ENCODE results near the gene PAPOLB.

DNA sequence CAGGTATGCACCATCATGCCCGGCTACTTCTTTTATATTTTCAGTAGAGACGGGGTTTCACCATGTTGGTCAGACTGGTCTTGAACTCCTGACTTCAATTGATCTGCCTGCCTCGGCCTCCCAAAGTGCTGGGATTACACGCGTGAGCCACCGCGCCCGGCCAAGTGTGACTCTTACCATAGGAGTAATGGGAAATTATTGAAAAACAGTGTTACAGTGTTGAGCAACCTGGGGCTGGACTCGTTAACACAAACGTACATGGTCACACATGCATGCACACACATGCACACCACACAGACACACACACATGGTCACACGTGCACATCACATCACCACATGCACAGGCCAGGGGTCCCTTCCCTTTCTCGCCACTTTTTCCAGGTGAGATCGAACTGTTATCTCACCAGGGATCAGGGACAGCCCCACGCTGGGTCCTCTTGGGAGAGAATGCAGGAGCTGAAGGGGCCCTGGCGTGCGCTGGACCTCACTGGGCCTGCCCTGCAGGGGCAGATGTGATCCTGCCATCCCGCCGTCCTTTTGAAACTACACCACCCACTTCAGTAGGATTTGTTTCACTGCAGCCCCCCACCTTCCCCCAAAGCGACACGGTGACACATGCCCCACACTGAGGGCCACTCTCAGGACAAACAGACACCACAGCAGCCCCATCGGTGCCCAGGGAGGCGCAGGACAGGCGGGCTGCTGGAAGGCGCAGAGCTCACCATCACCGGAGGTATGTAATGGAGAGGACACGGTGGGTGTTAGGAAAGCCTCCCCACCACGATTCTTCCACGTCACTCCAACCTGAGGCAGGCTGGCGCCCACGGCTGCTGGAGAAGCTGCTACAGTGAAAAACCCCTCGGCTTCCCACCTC, 11.5 kb upstream of the PAPOLB start:
- TF ChIP-seq ARNTL (CRISPR knock-in tag; IDR thresholded peaks at IDR 0.05; ENCODE audit: borderline replicate concordance, low read depth), result no peak
- TF ChIP-seq ZFP30 (CRISPR knock-in tag; IDR thresholded peaks at IDR 0.05), result no peak
- TF ChIP-seq, protein P1, sequence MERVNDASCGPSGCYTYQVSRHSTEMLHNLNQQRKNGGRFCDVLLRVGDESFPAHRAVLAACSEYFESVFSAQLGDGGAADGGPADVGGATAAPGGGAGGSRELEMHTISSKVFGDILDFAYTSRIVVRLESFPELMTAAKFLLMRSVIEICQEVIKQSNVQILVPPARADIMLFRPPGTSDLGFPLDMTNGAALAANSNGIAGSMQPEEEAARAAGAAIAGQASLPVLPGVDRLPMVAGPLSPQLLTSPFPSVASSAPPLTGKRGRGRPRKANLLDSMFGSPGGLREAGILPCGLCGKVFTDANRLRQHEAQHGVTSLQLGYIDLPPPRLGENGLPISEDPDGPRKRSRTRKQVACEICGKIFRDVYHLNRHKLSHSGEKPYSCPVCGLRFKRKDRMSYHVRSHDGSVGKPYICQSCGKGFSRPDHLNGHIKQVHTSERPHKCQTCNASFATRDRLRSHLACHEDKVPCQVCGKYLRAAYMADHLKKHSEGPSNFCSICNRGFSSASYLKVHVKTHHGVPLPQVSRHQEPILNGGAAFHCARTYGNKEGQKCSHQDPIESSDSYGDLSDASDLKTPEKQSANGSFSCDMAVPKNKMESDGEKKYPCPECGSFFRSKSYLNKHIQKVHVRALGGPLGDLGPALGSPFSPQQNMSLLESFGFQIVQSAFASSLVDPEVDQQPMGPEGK (CRISPR knock-in tag; IDR thresholded peaks at IDR 0.05; ENCODE audit: borderline replicate concordance), result no peak
- no peak for TF ChIP-seq PPARA (CRISPR knock-in tag; IDR thresholded peaks at IDR 0.05; ENCODE audit: borderline replicate concordance)
- TF ChIP-seq ZNF8 (CRISPR knock-in tag; IDR thresholded peaks at IDR 0.05), result no peak
- TF ChIP-seq ZNF70 (CRISPR knock-in tag; IDR thresholded peaks at IDR 0.05), result no peak
- no peak for TF ChIP-seq OSR1 (CRISPR knock-in tag; IDR thresholded peaks at IDR 0.05)
- no peak for TF ChIP-seq TCF4 (CRISPR knock-in tag; IDR thresholded peaks at IDR 0.05; ENCODE audit: borderline replicate concordance)
- TF ChIP-seq RARB (CRISPR knock-in tag; IDR thresholded peaks at IDR 0.05), result no peak
- TF ChIP-seq ISL1 (CRISPR knock-in tag; IDR thresholded peaks at IDR 0.05), result no peak
- TF ChIP-seq ESRRG (CRISPR knock-in tag; IDR thresholded peaks at IDR 0.05), result no peak
- no peak for TF ChIP-seq TOX (CRISPR knock-in tag; IDR thresholded peaks at IDR 0.05; ENCODE audit: borderline replicate concordance)
- TF ChIP-seq ZFP3 (CRISPR knock-in tag; IDR thresholded peaks at IDR 0.05), result no peak
- TF ChIP-seq, protein P2, sequence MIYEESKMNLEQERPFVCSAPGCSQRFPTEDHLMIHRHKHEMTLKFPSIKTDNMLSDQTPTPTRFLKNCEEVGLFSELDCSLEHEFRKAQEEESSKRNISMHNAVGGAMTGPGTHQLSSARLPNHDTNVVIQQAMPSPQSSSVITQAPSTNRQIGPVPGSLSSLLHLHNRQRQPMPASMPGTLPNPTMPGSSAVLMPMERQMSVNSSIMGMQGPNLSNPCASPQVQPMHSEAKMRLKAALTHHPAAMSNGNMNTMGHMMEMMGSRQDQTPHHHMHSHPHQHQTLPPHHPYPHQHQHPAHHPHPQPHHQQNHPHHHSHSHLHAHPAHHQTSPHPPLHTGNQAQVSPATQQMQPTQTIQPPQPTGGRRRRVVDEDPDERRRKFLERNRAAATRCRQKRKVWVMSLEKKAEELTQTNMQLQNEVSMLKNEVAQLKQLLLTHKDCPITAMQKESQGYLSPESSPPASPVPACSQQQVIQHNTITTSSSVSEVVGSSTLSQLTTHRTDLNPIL (CRISPR knock-in tag; IDR thresholded peaks at IDR 0.05; ENCODE audit: low read depth), result no peak

Measured in SK-N-SH treated with all-trans-retinoic acid at 6 μM for 48 hours (cell line).